Lung (tissue), 12 donors: ENCODE measurements around the gene PTER. TPM values are rescaled to one million over a fixed set of nuclear protein-coding genes. Genes with fewer than 3 reads are reported as not detected.

Source experiments
- ATAC-seq: fragments of 200-7000 bp; cut with Tn5 transposase; one replicate; pipeline ENCODE4 v1.9.1; 2020; ENCODE audit warnings: moderate number of reproducible peaks; ENCODE audit not compliant: insufficient read depth, low FRiP score
- DNase-seq, 3 donors: peaks; one replicate each; pipeline ENCODE4 v3.0.0-alpha.2; 2013 to 2017
- H3K27ac ChIP-seq, 2 donors: one replicate each; pipeline ENCODE4 v1.5.1; 2013; ENCODE audit warnings: mild to moderate bottlenecking in 2 of 2, moderate library complexity in 2 of 2, control low read depth in 1 of 2, inconsistent platforms in 1 of 2, low read depth in 1 of 2, low read length in 1 of 2
- H3K27me3 ChIP-seq, 3 donors: one replicate each; pipeline ENCODE4 v1.5.1; 2013; ENCODE audit warnings: low read length in 2 of 3; ENCODE audit not compliant: control insufficient read depth in 3 of 3, insufficient read depth in 3 of 3
- H3K36me3 ChIP-seq, 4 donors: one replicate each; pipeline ENCODE4 v1.5.1; 2013; ENCODE audit warnings: low read length in 4 of 4, mild to moderate bottlenecking in 1 of 4, moderate library complexity in 1 of 4; ENCODE audit not compliant: control insufficient read depth in 4 of 4, insufficient read depth in 4 of 4
- H3K4me1 ChIP-seq, 5 donors: one replicate each; pipeline ENCODE4 v1.5.1; 2013; ENCODE audit warnings: low read length in 5 of 5, mild to moderate bottlenecking in 2 of 5, moderate library complexity in 1 of 5; ENCODE audit not compliant: control insufficient read depth in 5 of 5, insufficient read depth in 5 of 5
- H3K4me3 ChIP-seq: one replicate; pipeline ENCODE4 v1.5.1; 2013; ENCODE audit warnings: mild to moderate bottlenecking, control low read depth, moderate library complexity
- H3K9ac ChIP-seq, 2 donors: one replicate each; pipeline ENCODE4 v1.5.1; 2013; ENCODE audit warnings: low read length in 2 of 2, control low read depth in 1 of 2; ENCODE audit not compliant: insufficient read depth in 1 of 2
- H3K9me3 ChIP-seq, 4 donors: one replicate each; pipeline ENCODE4 v1.5.1; 2013; ENCODE audit warnings: low read length in 3 of 4, mild to moderate bottlenecking in 1 of 4, moderate library complexity in 1 of 4; ENCODE audit not compliant: control insufficient read depth in 4 of 4, insufficient read depth in 3 of 4
- WGBS, 2 donors: extraction: QIAGEN DNeasy Blood & Tissue Kit; methylation state at CpG; one replicate each; pipeline ENCODE4 v1.1.7; 2013; 5-methylcytosine and 5-hydroxymethylcytosine counted together
- polyA plus RNA-seq, 2 donors: library from polyadenylated mRNA; stranded (reverse); fragments of 200-250 nt; gene quantifications; one replicate each; pipeline ENCODE4 v1.2.1, GENCODE V29; 2013
- total RNA-seq, 2 donors: library from RNA; depleted of rRNA in 1 of 2; stranded (reverse); fragments of >200 nt in 1 of 2; gene quantifications; one replicate each; pipeline ENCODE4 v1.2.1, GENCODE V29; 2014 to 2021
- TF ChIP-seq, protein P1 (sequence below): IDR thresholded peaks from 2 replicates; pipeline ENCODE4 v1.5.1; 2012; ENCODE audit warnings: mild to moderate bottlenecking; ENCODE audit errors: control extremely low read depth, extremely low read depth
- donor health status: control.
- donor health status: control.
- donor health status: Bipolar disorder and iron deficiency.
- donor health status: healthy.
- donor health status: DM: yes; HTN: yes; CAD: no.

Gene PTER
- total and polyA plus RNA-seq, 4 donors: 4.9 to 13.3 (median 10.3) TPM

DNA sequence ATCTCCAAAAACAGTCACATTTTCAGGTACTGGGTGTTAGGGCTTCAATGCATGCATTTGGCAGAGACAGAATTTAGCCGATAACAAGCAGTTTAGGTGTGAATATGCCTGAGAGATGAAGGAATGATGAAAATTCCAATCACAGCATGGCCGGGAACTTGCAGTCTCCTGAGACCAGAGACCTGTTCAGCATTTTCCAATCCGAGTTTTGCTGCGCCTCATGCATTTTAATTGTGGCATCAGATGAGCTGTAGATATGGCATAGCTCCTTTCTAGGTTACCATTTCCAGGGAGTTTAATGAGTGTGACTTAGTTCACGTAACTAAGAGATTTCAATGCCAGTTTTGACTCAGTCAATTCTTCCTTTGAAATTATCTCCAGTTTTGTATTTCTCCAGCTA, 99.3 kb downstream of the PTER start:
- no peak overlapping the region for H3K4me3 ChIP-seq
- ATAC-seq (no peak), DNase-seq (no peak)
- no peak overlapping the region for H3K9ac ChIP-seq
- no peaks in the 10 kb centered on the region for H3K27me3 ChIP-seq
- TF ChIP-seq, protein P1, sequence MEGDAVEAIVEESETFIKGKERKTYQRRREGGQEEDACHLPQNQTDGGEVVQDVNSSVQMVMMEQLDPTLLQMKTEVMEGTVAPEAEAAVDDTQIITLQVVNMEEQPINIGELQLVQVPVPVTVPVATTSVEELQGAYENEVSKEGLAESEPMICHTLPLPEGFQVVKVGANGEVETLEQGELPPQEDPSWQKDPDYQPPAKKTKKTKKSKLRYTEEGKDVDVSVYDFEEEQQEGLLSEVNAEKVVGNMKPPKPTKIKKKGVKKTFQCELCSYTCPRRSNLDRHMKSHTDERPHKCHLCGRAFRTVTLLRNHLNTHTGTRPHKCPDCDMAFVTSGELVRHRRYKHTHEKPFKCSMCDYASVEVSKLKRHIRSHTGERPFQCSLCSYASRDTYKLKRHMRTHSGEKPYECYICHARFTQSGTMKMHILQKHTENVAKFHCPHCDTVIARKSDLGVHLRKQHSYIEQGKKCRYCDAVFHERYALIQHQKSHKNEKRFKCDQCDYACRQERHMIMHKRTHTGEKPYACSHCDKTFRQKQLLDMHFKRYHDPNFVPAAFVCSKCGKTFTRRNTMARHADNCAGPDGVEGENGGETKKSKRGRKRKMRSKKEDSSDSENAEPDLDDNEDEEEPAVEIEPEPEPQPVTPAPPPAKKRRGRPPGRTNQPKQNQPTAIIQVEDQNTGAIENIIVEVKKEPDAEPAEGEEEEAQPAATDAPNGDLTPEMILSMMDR: no peak
- 90 to 94% methylated on average over 5 of the region's 5 CpGs for WGBS, 2 donors
- no peak overlapping the region for H3K27ac ChIP-seq
- peaks cover 0 to 2% (median 0%) of the 10 kb centered on the region in 4 donors for H3K9me3 ChIP-seq
- H3K36me3 ChIP-seq: no peaks in the 10 kb centered on the region
- no peaks in the 10 kb centered on the region for H3K4me1 ChIP-seq

DNA sequence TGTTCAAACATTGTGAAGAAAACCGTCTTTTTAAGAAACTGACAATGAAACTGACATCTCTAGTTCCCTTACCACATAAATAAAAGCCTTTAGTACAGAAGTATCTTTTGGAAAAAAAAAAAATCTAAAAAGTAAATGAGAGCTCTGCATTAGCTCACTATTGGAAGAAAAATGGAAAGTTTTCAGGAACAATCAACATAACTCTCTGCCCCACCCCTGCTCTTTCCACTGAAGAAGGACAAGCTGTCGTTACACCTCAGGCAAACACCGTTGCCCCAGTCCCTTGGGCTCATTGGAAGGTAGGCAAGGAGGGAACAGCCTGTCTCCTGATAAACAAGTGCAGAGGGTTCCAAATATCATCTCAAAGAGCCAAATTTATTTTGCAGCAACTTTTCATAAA, 107.3 kb downstream of the PTER start:
- Histone ChIP-seq H3K9ac (no peak overlapping the region), H3K36me3 (no peaks in the 10 kb centered on the region), H3K9me3 (peaks cover 0 to 2% (median 0%) of the 10 kb centered on the region in 4 donors), H3K4me3 (no peak overlapping the region), H3K4me1 (no peaks in the 10 kb centered on the region), H3K27me3 (no peaks in the 10 kb centered on the region), H3K27ac (no peak overlapping the region)
- TF ChIP-seq, protein P1: no peak
- DNase-seq: no peak
- WGBS, 2 donors: 62 to 80% methylated on average over 3 of the region's 3 CpGs
- no peak for ATAC-seq

DNA sequence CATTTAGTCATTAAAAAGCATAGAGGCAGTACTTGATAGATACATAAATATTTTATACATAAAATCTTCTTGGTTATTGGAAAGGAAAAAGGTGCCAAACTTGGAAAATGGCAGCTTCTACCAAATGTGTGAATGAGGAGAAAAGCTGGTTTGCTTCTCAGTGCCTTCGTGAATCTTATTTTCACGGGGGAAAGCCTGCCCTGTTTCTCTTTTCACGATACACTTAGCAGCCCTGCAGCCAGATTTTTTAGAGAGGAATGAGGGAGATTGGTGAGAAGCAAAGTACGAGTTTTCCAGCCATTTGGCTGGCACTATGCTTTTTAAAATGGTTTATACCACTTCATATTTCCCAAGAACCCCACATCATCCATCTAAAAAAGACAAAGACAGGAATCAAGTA, 107.8 kb downstream of the PTER start:
- Histone ChIP-seq H3K4me1 (no peaks in the 10 kb centered on the region), H3K9ac (no peak overlapping the region), H3K27me3 (no peaks in the 10 kb centered on the region), H3K36me3 (no peaks in the 10 kb centered on the region), H3K4me3 (no peak overlapping the region), H3K9me3 (peaks cover 0 to 2% (median 0%) of the 10 kb centered on the region in 4 donors), H3K27ac (no peak overlapping the region)
- TF ChIP-seq, protein P1: no peak
- ATAC-seq (no peak), DNase-seq (no peak)
- WGBS, 2 donors: 86 to 92% methylated on average over 4 of the region's 4 CpGs

DNA sequence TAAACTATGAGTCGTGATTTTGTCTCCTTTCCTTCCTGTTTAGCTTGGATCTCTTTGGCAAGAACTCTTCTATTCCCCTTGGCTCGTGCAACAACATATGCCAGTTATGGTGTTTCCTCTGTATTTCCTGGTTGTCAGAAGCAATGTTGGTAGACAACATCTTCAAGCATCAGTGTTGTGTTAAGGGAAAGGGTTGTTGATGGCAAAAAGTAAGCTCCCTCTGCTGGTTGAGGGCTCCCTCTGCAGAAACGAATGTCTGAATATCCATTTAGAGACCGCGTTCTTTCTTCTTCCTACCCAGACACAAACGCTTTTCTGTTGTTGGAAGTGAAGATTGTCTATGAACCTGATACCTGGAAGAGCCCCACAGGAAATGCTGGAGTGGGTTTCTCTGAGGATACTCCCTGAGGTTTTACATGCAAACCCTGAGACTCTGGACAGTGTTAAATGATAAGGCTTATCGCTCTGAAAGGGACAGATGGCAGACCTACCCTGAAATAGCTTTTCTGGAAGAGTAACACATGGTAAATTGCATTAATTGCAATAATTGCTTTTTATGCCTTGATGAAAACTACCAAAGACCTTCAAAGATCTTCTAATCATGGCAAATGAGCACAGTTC, 108.4 kb downstream of the PTER start:
- TF ChIP-seq, protein P1: no peak
- WGBS, 2 donors: 29 to 32% methylated on average over 7 of the region's 7 CpGs
- no peak overlapping the region for H3K4me3 ChIP-seq

More for the DNA sequence above, 108.4 kb downstream of the PTER start:
- Histone ChIP-seq H3K27me3 (no peaks in the 10 kb centered on the region), H3K27ac (no peak overlapping the region), H3K36me3 (no peaks in the 10 kb centered on the region), H3K9ac (no peak overlapping the region), H3K9me3 (peaks cover 0 to 2% (median 0%) of the 10 kb centered on the region in 4 donors), H3K4me1 (no peaks in the 10 kb centered on the region)
- DNase-seq (peak in 2 of 3 donors; percentile 15 to 33), ATAC-seq (no peak)
